B cell (primary cell): Measurements from ENCODE around the gene BCL2.

Experiments used
- CTCF ChIP-seq: fragments of 200-600 bp; IDR thresholded peaks from one replicate; pipeline ENCODE4 v1.8.0; 2022; ENCODE audit warnings: antibody characterized with exemption, mild to moderate bottlenecking
- EZH2 ChIP-seq: IDR thresholded peaks from 2 replicates; pipeline ENCODE4 v1.6.1; 2012; ENCODE audit warnings: borderline replicate concordance, low read depth, mild to moderate bottlenecking, moderate library complexity, low read length; ENCODE audit not compliant: insufficient read depth, poor library complexity, severe bottlenecking

- no peak for TF ChIP-seq CTCF
- no peak for TF ChIP-seq EZH2
These were observed 86.7 kb downstream of the BCL2 start for GRCh38 chr18:63232826-63233225.
